ENCODE measurements around the gene SEPTIN2. TPM values are rescaled to one million over a fixed set of nuclear protein-coding genes. Genes with fewer than 3 reads are reported as not detected.
"Not testable (repeated sequence)": the region's sequence is repeated elsewhere in the genome, so short reads cannot be mapped to it uniquely, and the experiment has no call there.

The SEPTIN2 gene
- total RNA-seq, 4 donors from 2014 or later, result 340 to 417 (median 365) TPM

DNA sequence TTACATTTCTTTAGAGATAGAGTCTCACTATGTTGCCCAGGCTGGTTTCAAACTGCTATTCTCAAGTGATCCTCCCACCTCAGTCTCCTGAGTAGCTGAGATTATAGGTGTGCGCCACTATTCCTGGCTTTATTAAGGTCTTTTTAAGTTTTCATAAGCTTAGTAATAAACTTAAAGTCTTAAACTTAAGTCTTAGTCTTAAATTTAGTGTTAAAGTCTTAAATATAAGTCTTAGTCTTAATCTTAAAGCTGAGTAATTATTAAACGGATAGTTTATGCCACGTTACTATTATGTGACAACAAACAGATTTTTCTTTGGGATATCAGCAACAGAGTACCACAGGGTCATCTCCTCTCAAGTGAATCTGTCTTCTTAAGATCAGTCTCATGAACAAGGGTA, 52.9 kb downstream of the SEPTIN2 start:
- no peak for DNase-seq
- 96 to 98% methylated on average over 3 of the region's 3 CpGs for WGBS, 2 donors
- no peaks in the 10 kb centered on the region for H3K4me1 ChIP-seq
- no peak overlapping the region for H3K4me3 ChIP-seq (replicated peaks in 1 of 3)
- no peaks in the 10 kb centered on the region for H3K36me3 ChIP-seq
- no peak overlapping the region for H3K27ac ChIP-seq
- TF ChIP-seq, protein P1, sequence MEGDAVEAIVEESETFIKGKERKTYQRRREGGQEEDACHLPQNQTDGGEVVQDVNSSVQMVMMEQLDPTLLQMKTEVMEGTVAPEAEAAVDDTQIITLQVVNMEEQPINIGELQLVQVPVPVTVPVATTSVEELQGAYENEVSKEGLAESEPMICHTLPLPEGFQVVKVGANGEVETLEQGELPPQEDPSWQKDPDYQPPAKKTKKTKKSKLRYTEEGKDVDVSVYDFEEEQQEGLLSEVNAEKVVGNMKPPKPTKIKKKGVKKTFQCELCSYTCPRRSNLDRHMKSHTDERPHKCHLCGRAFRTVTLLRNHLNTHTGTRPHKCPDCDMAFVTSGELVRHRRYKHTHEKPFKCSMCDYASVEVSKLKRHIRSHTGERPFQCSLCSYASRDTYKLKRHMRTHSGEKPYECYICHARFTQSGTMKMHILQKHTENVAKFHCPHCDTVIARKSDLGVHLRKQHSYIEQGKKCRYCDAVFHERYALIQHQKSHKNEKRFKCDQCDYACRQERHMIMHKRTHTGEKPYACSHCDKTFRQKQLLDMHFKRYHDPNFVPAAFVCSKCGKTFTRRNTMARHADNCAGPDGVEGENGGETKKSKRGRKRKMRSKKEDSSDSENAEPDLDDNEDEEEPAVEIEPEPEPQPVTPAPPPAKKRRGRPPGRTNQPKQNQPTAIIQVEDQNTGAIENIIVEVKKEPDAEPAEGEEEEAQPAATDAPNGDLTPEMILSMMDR (IDR thresholded peaks at IDR 0.05), result no peak
- no peak for TF ChIP-seq POLR2A (IDR thresholded peaks at IDR 0.05)
- no peaks in the 10 kb centered on the region for H3K9me3 ChIP-seq
- intact Hi-C loops (cut with DNase I), result no loop called here
- H3K27me3 ChIP-seq, result no peaks in the 10 kb centered on the region

DNA sequence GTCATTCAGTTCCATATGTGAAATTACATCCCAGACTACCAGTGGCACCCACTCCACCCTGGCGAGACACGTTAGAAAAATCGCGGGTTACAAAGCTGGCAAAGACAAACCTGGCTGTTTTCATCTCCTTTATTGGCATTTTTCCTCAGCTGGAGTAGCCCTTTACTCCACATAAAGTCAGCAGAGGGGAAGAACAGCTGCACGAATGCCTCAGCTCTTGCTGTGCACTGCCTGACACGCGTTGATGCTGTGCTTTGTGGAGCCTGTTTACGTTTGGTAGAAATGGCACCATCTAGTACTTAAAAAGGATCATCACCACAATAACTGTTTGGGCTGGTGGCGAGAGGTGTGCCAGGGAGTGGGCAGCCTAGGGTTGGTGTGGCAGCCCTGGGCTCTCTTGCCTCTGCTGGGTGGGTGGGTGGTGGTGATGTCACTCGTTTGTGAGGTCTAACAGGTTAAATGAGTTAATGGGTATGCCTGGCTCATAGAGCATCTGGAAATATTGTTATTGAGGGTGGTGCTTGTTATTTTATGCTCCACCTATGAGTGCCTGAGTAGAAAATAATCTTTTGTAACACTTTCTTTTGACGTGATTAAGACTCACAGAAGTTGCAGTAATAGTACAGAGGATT, 56.8 kb downstream of the SEPTIN2 start:
- no peak for TF ChIP-seq POLR2A (IDR thresholded peaks at IDR 0.05)
- TF ChIP-seq, protein P1 (IDR thresholded peaks at IDR 0.05), result no peak
- Histone ChIP-seq H3K9me3 (no peaks in the 10 kb centered on the region), H3K4me1 (no peaks in the 10 kb centered on the region), H3K27ac (no peak overlapping the region), H3K36me3 (no peaks in the 10 kb centered on the region), H3K27me3 (no peaks in the 10 kb centered on the region), H3K4me3 (replicated peaks in 1 of 3) (no peak overlapping the region)
- WGBS, 2 donors, result 66 to 72% methylated on average over 11 of the region's 11 CpGs
- no peak for DNase-seq
- intact Hi-C loops (cut with DNase I), result no loop called here

DNA sequence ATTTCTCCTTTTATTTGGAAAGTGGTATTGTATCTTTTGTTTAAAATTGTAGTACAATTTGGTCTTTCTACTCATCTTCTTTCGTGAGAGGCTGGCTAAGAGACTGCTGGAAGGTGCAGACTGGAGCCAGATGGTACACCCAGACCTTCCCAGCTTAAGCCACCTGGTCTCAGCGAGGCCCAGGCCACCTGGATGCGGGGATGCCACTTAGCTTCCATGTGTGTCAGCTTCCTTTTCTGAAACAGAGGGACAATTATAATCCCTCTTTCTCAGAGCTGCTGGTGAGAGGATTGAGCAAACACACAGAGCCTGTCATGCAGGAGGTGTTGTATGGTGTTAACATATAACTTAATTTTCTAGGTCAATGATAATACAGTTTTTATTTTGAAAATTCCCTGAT, 57.7 kb downstream of the SEPTIN2 start:
- H3K4me3 ChIP-seq (replicated peaks in 1 of 3), result no peak overlapping the region
- no peaks in the 10 kb centered on the region for H3K36me3 ChIP-seq
- no peaks in the 10 kb centered on the region for H3K27me3 ChIP-seq
- TF ChIP-seq, protein P1 (IDR thresholded peaks at IDR 0.05), result no peak
- TF ChIP-seq POLR2A (IDR thresholded peaks at IDR 0.05), result no peak
- intact Hi-C loops (cut with DNase I), result no loop called here
- H3K9me3 ChIP-seq, result no peaks in the 10 kb centered on the region
- DNase-seq, result no peak
- no peak overlapping the region for H3K27ac ChIP-seq
- no peaks in the 10 kb centered on the region for H3K4me1 ChIP-seq
- WGBS, 2 donors, result 92 to 99% methylated on average over 3 of the region's 3 CpGs

GRCh38 chr2:241373906-241374305, 58.2 kb downstream of the SEPTIN2 start:
- DNase-seq, result peak; percentile 36 to 58
- H3K9me3 ChIP-seq; H3K27ac ChIP-seq; intact Hi-C loops (cut with DNase I); H3K36me3 ChIP-seq; H3K27me3 ChIP-seq; H3K4me1 ChIP-seq; H3K4me3 ChIP-seq (replicated peaks in 1 of 3): not testable (repeated sequence)
- 58 to 71% methylated on average over 6 of the region's 6 CpGs for WGBS, 2 donors

DNA sequence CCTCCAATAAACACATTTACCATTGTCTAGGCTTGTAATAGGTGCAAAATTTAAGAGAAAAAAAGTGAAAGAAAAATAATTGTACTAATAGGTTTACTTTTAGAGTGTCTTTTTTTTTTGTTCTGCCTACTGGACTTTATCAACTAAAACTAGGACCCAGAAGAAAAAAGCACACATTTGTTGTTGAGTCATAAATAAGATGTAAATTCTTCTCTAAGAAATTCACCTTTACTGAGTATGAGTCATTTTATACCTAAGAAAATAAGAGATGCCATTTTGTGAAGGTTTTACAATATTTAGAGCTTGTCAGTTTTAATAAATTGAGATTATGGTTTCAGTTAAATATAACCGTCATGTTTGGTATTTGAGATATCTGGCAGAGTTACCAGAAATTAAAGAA, 59.6 kb downstream of the SEPTIN2 start:
- Histone ChIP-seq H3K36me3 (no peaks in the 10 kb centered on the region), H3K4me3 (replicated peaks in 1 of 3) (no peak overlapping the region), H3K27me3 (no peaks in the 10 kb centered on the region), H3K27ac (no peak overlapping the region), H3K4me1 (peaks cover 0 to 5% of the 10 kb centered on the region in 2 donors), H3K9me3 (no peaks in the 10 kb centered on the region)
- intact Hi-C loops (cut with DNase I), result no loop called here
- DNase-seq, result no peak
- TF ChIP-seq, protein P1 (IDR thresholded peaks at IDR 0.05), result no peak
- TF ChIP-seq POLR2A (IDR thresholded peaks at IDR 0.05), result no peak
- 92% methylated on average over 1 of the region's 1 CpG for WGBS, 2 donors

All from thyroid gland (tissue), 4 donors.